ENCODE data around the gene FAH. TPM values are rescaled to one million over a fixed set of nuclear protein-coding genes. Genes with fewer than 3 reads are reported as not detected.
A peak's percentile ranks its signal among the peaks of the same experiment; 100 is the strongest.

The FAH gene
- total and polyA plus RNA-seq, 5 experiments from 2014 or later, result 5.3 to 9.3 (median 6.2) TPM

DNA sequence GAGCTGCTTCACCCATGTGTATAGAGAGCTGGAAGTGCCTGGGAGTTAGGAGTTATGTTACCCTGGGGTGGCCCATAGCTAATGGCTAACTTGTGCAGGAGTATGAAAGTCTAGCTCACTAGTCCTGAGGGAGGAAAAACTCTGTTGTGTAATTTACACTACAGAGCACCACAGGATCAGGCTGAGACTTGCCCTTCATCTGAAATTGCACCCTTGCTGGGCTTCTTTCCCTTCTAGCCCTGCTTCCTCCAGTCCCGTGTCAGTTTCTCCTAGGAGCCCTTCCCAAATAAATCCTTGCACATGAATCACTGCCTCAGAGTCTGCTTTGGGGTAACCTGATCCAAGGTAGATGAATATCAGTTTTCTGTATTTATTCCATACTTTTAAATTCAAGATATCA is 59.2 kb downstream of the FAH start:
- POLR2A ChIA-PET, result no interaction called here
- DNase-seq (no peak), ATAC-seq (no peak)
- peaks cover 15 to 38% (median 26%) of the 10 kb centered on the region in 5 donors for H3K27me3 Mint-ChIP-seq
- H3K4me3 Mint-ChIP-seq, result no peak overlapping the region
- H3K9me3 Mint-ChIP-seq, result no peaks in the 10 kb centered on the region
- no peaks in the 10 kb centered on the region for H3K36me3 Mint-ChIP-seq
- peak overlapping the region in 1 of 10 donors; percentile 14 for H3K27ac Mint-ChIP-seq
- no peaks in the 10 kb centered on the region for H3K4me1 Mint-ChIP-seq

DNA sequence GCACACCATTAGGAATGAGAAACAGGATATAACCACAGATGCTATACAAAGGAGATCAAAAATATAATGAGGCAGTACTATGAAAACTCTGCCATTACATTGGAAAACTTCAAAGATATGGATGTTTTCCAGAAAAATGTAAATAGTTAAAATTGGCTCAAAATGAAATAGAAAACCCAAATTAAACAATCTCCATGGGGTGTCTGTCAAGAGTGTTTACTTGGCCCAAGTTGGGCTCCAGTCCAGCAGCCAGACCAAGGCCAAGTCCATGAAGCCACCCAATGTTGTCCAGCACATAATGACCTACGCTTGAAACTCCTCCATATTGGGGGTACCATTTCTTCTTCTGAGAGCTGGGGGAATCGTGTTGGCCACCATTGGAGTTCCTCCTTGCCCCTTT is 62.1 kb downstream of the FAH start:
- Mint-ChIP-seq H3K27me3 (peaks cover 13 to 32% (median 17%) of the 10 kb centered on the region in 5 donors), H3K27ac (no peak overlapping the region), H3K4me1 (no peaks in the 10 kb centered on the region), H3K4me3 (no peak overlapping the region), H3K36me3 (no peaks in the 10 kb centered on the region), H3K9me3 (no peaks in the 10 kb centered on the region)
- POLR2A ChIA-PET, result no interaction called here
- no peak for DNase-seq
- no peak for ATAC-seq

DNA sequence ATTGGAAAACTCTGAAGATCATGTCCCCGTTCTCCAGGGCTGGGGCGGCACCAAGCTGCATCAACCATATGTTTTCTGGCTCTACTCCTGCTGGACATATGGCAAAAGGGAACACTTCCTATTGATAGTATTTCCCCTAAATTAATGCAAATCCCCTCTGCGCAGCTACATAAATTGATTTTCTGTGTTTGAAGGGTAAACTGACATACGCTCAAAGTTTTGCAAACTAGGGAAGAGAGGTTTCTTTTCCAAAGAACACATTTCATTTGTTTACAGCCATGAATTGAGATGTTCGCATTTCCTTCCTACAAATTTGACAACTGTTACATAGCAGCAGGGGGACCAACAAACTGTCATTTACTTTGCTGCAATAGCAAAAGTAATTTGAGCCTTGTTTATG is 63.3 kb downstream of the FAH start:
- DNase-seq (no peak), ATAC-seq (no peak)
- Mint-ChIP-seq H3K4me1 (no peaks in the 10 kb centered on the region), H3K27me3 (peaks cover 9 to 31% (median 15%) of the 10 kb centered on the region in 5 donors), H3K36me3 (no peaks in the 10 kb centered on the region), H3K27ac (peak overlapping the region in 1 of 10 donors; percentile 11), H3K9me3 (no peaks in the 10 kb centered on the region), H3K4me3 (no peak overlapping the region)
- POLR2A ChIA-PET, result no interaction called here

DNA sequence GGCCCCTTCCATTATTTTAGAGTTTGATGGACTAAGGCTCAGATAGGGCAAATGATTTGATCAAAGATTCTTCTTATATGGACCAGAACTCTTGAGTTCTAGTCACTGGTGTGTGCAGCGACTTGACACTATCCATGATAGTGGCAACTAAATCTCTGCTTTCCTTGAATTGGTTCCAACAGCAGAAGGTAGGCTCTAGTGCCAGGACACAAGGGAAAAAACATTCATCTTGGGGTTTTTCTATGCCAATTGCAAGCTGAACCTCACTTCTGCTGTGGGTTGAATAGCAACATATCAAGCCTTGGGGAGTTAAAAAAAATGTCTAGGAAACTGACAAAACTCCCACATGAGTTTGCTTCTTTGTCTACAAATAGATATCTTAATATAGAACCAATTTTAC is 64.1 kb downstream of the FAH start:
- Mint-ChIP-seq H3K36me3 (no peaks in the 10 kb centered on the region), H3K27me3 (peaks cover 9 to 31% (median 15%) of the 10 kb centered on the region in 5 donors), H3K4me3 (no peak overlapping the region), H3K9me3 (no peaks in the 10 kb centered on the region), H3K4me1 (no peaks in the 10 kb centered on the region), H3K27ac (no peak overlapping the region)
- POLR2A ChIA-PET, result no interaction called here
- ATAC-seq (no peak), DNase-seq (no peak)

DNA sequence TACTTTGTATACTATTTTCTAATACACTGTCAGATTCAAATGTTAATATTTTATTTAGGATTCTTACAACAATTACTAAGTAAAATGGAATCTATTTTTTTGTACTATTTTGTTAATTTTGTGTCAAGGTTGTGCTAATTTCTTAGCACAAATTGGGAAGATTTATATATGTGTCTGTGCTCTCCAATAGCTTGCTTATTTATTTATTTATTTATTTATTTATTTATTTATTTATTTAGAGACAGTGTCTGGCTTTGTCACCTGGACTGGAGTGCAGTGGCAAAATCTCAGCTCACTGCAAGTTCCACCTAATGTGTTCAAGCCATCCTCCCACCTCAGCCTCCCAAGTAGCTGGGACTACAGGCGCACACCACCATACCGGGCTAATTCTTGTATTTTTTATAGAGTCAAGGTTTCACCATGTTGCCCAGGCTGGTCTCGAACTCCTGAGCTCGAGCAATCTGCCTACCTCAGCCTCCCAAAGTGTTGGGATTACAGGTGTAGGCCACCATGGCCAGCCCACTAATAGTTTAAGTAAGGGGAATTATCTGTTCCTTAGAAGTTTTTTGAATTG is 64.6 kb downstream of the FAH start:
- no peak overlapping the region for H3K27ac Mint-ChIP-seq
- no peaks in the 10 kb centered on the region for H3K9me3 Mint-ChIP-seq
- H3K36me3 Mint-ChIP-seq, result no peaks in the 10 kb centered on the region
- H3K27me3 Mint-ChIP-seq, result peaks cover 9 to 28% (median 15%) of the 10 kb centered on the region in 5 donors
- ATAC-seq, result no peak
- no peak for DNase-seq
- POLR2A ChIA-PET, result no interaction called here
- H3K4me3 Mint-ChIP-seq, result no peak overlapping the region
- no peaks in the 10 kb centered on the region for H3K4me1 Mint-ChIP-seq

DNA sequence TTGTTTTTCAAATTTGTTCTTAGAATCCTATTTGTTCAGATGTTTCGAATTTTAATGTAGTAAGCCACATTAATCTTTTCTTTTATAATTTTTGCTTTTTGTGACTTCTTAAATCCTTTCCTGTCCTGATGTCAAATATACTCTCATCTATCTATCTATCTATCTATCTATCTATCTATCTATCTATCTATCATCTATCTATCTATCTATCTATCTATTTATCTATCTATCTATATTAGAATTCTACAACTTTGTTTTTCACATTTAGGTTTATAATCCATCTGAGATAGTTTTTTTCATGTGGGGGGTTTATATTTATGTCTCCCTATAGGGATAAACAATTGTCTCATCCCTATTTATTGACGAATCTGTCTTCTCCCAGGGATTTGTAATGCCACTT is 67.2 kb downstream of the FAH start:
- peaks cover 0 to 2% (median 0%) of the 10 kb centered on the region in 9 donors for H3K9me3 Mint-ChIP-seq
- no peaks in the 10 kb centered on the region for H3K36me3 Mint-ChIP-seq
- no peaks in the 10 kb centered on the region for H3K4me1 Mint-ChIP-seq
- H3K4me3 Mint-ChIP-seq, result no peak overlapping the region
- no peak for DNase-seq
- peaks cover 7 to 22% (median 14%) of the 10 kb centered on the region in 5 donors for H3K27me3 Mint-ChIP-seq
- no peak overlapping the region for H3K27ac Mint-ChIP-seq
- POLR2A ChIA-PET, result no interaction called here
- ATAC-seq, result no peak

DNA sequence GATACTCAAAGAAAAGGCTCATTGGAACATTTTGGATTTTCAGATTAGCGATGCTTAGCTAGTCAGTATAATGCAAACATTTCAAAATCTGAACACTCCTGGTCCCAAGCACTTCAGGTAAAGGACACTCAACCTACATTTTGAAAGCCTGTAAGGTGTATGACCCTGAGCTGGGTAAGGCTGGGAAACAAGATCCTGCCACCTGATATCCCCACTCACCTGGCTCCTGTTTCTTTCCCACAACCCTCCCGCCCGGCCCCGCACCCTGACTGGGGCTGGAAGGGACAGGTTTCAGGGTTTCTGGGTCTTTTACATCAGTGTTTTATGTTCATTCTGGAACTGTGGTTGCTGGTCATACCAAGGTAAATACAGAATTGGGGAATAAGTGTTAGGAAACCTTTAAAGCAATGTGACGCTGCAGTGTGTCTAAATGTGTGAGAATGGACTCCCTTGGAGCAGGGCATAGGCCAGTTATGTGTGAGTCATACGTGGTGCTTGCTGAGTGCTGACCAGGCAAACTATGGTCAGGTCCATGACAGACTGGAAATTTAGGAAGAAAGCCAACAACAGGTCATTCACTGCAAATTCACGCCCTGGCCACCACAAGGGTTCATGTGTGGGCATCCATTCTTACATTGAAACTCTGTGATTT is 76.3 kb downstream of the FAH start:
- Mint-ChIP-seq H3K36me3 (peaks cover 0 to 6% (median 0%) of the 10 kb centered on the region in 3 donors), H3K4me3 (no peak overlapping the region), H3K4me1 (no peaks in the 10 kb centered on the region), H3K27ac (no peak overlapping the region), H3K9me3 (no peaks in the 10 kb centered on the region), H3K27me3 (peaks cover 36 to 85% (median 42%) of the 10 kb centered on the region in 5 donors)
- DNase-seq (no peak), ATAC-seq (no peak)
- POLR2A ChIA-PET, result no interaction called here

DNA sequence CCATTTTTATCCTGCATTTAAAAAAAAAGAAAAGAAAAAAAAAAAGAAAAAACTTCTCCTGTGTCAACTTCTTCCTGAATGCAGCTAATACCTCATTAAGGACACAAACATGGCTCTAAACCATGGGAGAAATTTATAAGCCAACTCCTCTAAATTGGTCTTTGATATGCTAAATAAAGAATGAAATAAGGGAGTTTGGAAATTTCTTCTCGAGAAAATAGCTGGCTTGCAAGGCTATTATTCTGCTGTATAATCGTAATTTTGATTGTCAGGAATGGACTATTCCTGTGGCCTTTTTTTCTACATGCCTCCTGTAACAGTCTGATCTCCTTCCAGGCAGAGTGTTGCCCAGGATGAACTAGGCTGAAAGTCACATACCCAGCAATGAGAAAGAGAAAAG is 78.6 kb downstream of the FAH start:
- Mint-ChIP-seq H3K9me3 (no peaks in the 10 kb centered on the region), H3K4me1 (no peaks in the 10 kb centered on the region), H3K4me3 (no peak overlapping the region), H3K36me3 (no peaks in the 10 kb centered on the region), H3K27ac (no peak overlapping the region), H3K27me3 (peaks cover 30 to 87% (median 38%) of the 10 kb centered on the region in 5 donors)
- DNase-seq (no peak), ATAC-seq (no peak)
- POLR2A ChIA-PET, result no interaction called here

DNA sequence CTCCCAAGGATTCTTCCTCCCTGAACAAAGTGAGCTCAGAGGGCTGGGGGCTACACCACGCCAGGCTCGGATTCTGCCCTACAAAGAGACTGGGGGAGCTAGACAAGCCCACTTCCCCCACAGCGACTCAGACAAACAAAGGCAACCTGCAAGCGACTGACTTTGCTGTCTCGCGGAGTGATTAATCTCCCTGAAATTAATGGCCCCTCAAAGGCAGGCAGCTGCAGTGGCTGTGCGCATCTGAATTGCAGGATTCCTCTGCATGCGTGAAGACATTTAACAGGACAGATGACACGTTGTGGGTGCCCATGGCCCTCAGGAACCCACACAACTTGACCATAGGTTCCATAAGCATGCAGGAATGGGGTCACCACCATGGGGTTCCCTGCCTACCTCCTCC is 80.8 kb downstream of the FAH start:
- no peaks in the 10 kb centered on the region for H3K4me1 Mint-ChIP-seq
- no peak overlapping the region for H3K27ac Mint-ChIP-seq
- ATAC-seq (no peak), DNase-seq (no peak)
- no peaks in the 10 kb centered on the region for H3K36me3 Mint-ChIP-seq
- H3K27me3 Mint-ChIP-seq, result peaks cover 19 to 66% (median 28%) of the 10 kb centered on the region in 5 donors
- H3K9me3 Mint-ChIP-seq, result no peaks in the 10 kb centered on the region
- POLR2A ChIA-PET, result no interaction called here
- H3K4me3 Mint-ChIP-seq, result no peak overlapping the region

DNA sequence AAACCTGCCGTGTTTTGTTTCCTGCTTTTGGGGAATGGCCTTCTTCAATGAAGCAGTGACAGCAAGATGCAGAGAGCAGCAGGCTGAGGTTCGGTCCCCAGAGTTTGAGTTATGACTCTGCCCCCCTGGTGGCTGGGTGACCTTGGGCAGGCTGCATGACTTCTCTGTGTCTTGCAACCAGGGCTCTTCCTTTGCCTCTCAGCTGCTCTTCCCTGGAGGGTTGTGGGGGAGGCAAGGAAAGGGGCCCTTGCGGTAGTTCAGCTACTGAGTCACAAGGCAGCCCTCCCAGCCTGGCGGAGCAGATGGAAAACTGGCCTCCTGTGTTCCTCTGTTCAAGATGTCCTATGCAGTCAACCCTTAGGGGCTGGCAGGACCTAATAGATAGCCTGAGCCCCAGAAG is 82.1 kb downstream of the FAH start:
- Mint-ChIP-seq H3K9me3 (no peaks in the 10 kb centered on the region), H3K4me1 (no peaks in the 10 kb centered on the region), H3K27ac (no peak overlapping the region), H3K27me3 (peaks cover 15 to 69% (median 24%) of the 10 kb centered on the region in 5 donors), H3K36me3 (no peaks in the 10 kb centered on the region), H3K4me3 (no peak overlapping the region)
- peak in 5 of 10 donors; percentile 5 to 24 (median 13) for DNase-seq
- POLR2A ChIA-PET, result no interaction called here
- no peak for ATAC-seq

Other genes starting within 250 kb of the FAH start
- gene BCL2A1, start 181.8 kb upstream of the FAH start, total RNA-seq, result 10 to 100 TPM; 18.7 to 19.7 TPM
- gene BCL2A1, start 181.8 kb upstream of the FAH start, polyA plus RNA-seq, result 10 to 100 TPM; 19.6 to 27.4 (median 25.9) TPM
- gene ZFAND6, start 93.3 kb upstream of the FAH start, total RNA-seq, result 10 to 100 TPM; 70.4 to 71.9 TPM
- gene ZFAND6, start 93.3 kb upstream of the FAH start, polyA plus RNA-seq, result 100 to 1,000 TPM in 2 of 3 donors, 10 to 100 TPM in 1; 100.0 to 105 (median 104) TPM
- not detected for gene CTXND1, start 99.2 kb downstream of the FAH start, total RNA-seq
- not detected for gene CTXND1, start 99.2 kb downstream of the FAH start, polyA plus RNA-seq

All from naive thymus-derived CD8-positive, alpha-beta T cell (primary cell).